Islet of Langerhans (tissue), 1 donor: ENCODE data around the gene LRPAP1.

ENCODE experiments used
- FAIRE-seq: peaks from one replicate; lab custom pipeline; 2011; peaks lifted over from hg19 to GRCh38; lab: Jason Lieb, UNC

Gene LRPAP1

GRCh38 chr4:3531318-3531878 is 824 bp downstream of the LRPAP1 start:
- FAIRE-seq, result no peak

DNA sequence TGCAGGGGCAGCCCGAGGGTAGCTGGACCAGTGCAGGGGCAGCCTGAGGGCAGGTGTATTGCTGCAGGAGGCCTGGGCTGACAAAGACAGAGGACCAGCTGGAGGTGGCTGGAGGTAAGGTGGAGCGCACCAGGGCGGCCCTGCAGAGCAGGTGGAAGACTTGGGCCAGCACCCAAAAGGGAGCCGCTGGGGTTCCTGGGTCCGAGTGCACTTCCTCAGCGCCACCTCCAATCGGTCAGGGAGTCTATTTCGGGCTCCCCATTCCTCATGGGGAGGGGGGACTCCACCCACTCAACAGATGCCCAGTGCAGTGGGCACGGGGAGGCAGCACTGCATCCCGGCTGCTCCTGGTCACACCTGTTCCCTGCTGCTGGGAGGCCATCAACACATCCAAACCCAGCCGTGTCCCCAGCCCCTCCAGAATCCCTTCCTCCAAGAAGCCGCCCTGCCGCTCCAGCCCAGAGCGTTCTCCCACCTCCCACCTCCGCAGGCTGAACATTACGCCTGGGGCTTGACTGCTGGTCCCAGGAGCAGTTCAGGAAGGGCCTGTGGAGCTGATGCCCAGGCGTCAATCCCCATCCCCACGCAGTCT is 1.5 kb downstream of the LRPAP1 start:
- no peak for FAIRE-seq

DNA sequence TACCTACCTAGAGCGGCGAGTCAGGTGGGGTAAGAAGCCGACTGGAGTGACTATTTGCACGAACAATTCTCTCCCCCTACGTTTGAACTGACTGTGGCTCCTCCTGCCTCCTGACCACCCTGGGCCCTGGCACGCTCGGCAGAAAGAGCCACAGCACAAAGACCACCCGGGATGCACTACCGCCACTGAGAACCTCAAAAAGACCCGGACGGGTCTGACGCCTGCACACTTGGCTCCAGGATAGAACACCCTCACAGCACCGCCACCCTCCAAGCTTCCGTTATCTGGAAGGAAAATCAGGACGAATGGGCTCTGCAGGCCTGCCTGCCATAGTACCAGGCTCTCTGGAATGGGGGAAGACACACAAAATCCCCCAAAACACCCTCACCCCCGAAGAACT is 2.2 kb downstream of the LRPAP1 start:
- no peak for FAIRE-seq

- FAIRE-seq, result no peak
Measured at GRCh38 chr4:3529363-3529762, 2.9 kb downstream of the LRPAP1 start.

DNA sequence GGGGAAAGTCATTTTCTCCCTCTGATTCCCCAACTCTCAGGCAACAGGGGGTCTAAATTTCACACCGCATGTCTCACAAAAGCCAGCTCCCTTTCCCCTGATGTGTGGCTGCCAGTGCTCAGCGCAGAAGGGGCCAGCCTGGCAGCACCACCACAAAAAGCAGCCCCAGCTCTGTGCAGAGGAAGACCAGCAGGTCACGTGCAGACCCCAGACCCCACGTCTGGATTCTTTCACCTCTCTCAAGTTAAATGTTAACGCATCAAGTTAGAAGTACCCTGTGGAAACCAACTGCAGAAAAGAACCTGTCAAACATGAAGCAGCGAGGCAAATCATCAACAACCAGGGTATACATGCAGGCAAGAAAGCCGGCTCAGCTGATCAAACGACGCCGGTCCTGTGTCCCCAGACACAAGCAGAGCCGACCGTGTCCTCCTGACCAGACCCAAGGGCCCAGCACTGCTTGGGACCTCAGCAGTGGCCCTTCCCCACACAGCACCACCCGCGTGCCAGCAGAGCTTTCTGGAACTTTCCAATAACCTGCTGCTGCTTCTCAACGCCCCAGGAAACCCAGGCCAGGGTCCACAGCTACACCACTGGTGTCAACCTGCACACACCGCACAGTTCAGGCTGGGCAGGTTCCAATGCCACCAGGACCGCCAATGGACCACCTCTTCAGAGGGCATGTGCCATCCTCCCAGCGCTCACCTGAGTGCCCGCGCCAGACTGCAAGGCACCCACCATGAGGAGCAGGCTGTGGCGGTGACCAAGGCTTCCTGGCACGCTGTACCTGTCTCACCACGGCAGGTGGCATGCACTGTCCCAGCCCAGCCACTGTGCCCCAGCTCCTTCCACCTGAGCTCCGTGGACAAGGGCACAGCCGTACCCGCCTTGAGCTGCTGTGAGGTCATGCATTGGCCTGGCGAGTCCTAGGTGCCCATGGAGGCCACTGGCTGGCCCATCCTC is 4.0 kb downstream of the LRPAP1 start:
- no peak for FAIRE-seq

- FAIRE-seq, result no peak
Measured at GRCh38 chr4:3527101-3527913, 4.9 kb downstream of the LRPAP1 start.

- FAIRE-seq, result no peak
Measured at GRCh38 chr4:3526456-3526855, 5.8 kb downstream of the LRPAP1 start.

DNA sequence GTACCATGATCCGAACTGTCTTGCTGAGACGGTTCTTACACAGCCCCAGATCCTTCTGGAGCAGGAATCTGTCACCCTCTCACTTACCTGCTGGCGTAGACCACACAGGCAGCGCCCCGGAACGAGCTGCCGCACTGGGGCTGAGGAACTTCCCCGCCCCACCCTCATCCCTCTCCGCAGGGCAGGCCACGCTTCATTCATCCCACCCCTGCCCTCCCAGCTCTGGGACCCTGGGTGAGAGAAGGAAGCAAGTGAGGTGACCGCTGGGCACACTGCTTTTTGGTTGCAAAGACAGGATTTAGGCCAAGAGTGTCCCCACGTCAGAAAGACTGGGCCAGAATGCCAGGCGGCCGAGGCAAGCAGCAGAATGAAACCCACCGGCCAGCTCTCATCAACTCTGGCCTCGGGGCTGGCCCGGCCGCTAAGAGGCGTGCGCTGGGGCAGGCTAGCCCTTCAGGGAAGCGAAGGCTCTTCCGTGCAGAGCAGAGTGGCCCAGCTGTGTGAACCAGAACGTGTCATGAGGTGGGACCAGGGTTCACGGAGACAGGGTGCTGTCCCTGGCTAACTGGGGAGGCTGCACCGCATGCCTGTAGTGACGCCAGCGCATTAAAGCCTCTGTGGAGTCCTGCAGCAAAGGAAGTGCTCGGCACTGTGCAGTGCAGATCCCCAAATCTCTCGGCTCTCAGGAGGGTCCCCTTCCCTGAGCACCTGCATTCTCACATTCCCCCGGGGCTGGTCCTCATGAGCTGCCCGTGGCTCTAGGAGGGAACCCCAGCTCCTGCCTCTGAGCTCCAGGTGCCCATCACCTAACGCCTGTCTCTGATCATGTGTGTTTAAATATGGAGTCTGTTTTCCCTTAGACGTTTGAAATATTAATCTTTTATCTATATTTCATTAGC is 6.4 kb downstream of the LRPAP1 start:
- no peak for FAIRE-seq

- no peak for FAIRE-seq
Measured at GRCh38 chr4:3524920-3525319, 7.3 kb downstream of the LRPAP1 start.

DNA sequence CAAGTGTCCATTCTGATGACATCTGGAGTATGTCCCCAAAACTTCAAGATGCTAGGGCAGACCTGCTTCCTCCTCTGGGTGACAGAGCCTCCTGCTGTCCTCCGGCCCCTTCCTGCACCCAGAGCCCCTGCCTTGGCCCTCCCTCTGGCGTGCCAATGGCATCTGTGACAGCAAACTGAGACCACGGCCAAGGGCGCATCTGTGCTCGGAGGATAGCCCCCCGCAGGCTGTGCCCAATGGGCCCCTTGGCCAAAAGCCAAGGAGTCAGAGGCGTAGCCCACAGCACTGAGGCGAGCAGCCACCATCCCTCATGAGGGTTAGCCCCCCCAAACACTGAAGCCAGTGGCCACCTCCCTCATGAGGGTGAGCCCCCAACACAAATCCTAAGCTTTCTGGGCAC is 7.9 kb downstream of the LRPAP1 start:
- no peak for FAIRE-seq

GRCh38 chr4:3523628-3524221 is 8.5 kb downstream of the LRPAP1 start:
- no peak for FAIRE-seq

DNA sequence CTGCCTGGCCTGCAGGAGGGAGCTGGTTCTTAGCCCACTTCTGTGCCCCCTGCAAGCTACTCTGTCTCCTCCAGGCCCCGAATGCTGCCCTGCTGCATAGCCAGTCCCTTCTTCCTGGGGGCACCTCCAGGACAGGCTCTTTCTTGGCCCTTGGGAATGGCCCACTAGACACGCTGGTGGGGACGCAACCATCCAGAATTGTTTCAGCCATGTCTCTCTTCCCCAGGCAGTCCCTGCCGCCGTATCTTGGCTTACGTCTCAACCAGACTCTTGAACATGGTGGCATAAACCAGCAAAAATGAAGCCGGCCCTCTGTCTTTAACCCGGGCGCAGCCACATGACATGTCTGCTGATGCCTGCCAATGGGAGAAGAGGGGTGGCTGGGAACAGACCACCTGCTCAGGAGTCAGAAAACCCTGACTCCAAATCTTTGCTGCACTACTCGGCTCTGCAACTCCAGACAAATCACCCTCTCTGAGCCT is 9.0 kb downstream of the LRPAP1 start:
- no peak for FAIRE-seq

DNA sequence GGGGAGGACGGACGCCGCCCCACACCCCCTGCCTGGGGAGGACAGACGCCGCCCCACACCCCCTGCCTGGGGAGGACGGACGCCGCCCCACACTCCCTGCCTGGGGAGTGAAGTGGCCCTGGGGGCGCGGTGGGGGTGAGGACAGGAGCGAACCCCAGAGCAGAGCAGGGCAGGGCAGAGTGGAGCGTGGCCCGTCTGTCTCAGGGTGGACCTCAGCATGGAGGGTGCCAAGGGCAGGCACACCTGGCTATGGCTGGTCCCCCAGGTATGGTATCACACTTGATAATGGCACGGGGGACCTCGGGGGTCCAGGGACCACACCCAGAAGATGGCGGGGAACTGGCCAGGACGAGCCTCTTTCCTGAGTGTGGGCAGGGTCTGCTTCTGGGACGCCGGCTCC is 9.6 kb downstream of the LRPAP1 start:
- no peak for FAIRE-seq

- FAIRE-seq, result no peak
Measured at GRCh38 chr4:3522326-3522640, 9.9 kb downstream of the LRPAP1 start.

DNA sequence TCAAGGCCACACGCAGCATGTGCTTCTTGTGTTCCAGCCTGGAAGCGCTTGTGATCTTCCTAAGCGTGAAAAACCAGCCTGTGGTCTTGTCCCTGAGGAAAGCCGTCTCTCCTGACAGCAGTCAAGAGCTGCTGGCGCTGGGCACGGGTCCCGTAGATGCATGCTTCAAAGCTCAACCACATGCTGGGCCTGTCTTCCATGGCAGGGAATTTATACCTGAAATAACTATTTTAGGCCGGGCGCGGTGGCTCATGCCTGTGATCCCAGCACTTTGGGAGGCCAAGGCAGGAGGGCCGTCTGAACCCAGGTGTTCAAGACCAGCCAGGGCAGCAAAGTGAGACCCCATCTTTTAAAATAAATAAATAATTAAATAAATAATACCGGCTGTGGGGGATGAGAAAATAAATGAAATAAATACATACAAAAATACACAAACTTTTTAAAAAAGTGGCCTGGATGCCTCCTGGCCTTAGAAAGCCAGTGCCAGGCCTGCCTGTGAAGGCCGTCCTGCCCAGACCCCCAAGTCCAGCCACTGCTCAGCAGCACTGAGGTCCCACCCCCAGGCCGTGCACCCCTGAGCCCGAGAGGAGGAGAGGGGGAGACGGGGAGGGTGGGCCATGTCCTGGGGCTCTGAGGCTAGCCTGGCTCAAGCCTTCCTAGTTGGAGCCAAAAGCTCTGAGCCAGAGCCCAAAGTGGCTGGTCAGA is 10.4 kb downstream of the LRPAP1 start:
- no peak for FAIRE-seq

GRCh38 chr4:3520796-3521600 is 11.2 kb downstream of the LRPAP1 start:
- FAIRE-seq, result no peak

- FAIRE-seq, result no peak
Measured at GRCh38 chr4:3520276-3520675, 11.9 kb downstream of the LRPAP1 start.

DNA sequence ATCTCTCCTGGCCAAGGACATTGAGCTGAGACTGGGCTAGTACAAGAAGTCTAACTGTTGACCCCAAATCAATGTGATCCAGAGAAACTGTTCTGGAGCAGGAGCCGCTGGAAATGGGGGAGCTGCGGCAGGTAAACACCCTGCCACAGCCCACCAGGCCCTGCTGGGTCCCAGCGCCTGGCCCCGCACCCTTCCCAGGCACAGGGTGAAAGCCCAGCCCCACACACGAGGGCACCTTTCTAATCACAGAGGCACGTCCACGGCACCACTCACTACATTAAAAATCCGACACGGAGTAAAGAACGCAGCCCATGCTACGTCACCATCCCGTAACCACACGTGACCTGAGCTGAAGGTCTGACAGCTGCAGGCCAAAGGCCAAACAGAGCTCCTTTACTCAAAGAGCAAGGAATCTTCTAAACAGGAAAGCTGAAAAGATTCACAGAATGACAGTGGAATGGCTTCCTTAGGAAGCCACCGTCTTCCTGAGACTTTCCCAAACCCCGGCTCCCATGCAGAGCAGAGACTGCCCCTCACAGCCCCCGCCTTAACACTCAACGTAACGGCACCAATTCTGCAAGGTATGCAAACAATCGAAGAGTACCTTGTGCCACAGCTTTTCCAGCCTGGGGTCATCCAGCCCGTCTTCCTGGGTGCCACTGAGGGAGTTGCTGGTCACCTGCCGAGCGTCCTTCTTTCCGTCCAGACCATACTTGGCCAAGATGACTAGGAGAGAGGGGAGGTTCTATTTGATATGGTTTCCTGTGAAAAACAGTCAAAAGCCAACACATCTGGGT is 12.6 kb downstream of the LRPAP1 start:
- no peak for FAIRE-seq

DNA sequence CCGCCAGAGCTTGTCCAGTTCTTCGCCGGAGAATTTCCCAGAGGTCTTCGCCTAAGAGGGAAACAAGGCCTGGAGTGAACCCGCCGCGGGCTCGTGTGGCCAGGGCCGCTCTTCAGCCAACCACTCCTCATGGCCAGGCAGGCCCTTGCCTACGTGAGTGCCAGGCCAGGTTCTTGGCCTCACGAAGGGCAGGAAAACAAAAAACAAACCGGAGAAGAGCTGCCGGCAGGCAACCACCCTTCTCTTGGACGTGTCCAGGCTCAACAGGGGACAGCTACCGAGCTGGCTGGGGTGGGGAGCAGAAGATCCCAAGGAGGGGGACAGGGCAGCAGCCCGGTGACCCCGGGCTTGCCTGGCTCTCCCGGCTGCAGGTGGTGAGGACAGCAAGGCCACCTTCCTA is 13.3 kb downstream of the LRPAP1 start:
- no peak for FAIRE-seq
